K562 (cell line): ENCODE data around the gene FBXW8. TPM values are rescaled to one million over a fixed set of nuclear protein-coding genes. Genes with fewer than 3 reads are reported as not detected.

Source experiments
- ATAC-seq: fragments of 200-7000 bp; cut with Tn5 transposase; 3 replicates; pipeline ENCODE4 v1.9.1; 2020; ENCODE audit warnings: moderate library complexity
- BruUV-seq: library from RNA; stranded (reverse); fragments of 400-500 nt; replicated peaks from 2 replicates; lab custom pipeline; 2021; lab: Mats Ljungman, UMichigan
- CTCF ChIA-PET: fragments of 300-600 bp; formaldehyde crosslinking; extraction: SDS; loops from one replicate; lab custom pipeline; 2021; ENCODE audit warnings: low intra/inter-chr PET ratio; lab: Yijun Ruan, JAX
- POLR2A ChIA-PET: fragments of 300-600, 350-650 bp; sonication (Branson Sonifier 250); formaldehyde crosslinking; extraction: SDS; loops from one replicate; lab custom pipeline; 2021; ENCODE audit warnings: antibody characterized with exemption, inconsistent platforms; lab: Yijun Ruan, JAX
- DNase-seq, 4 experiments: peaks; one replicate each; pipeline versions ENCODE4 v3.0.0 to v3.0.0-alpha.2; 2011 to 2018; ENCODE audit warnings: low spot score in 3 of 4, mixed read lengths in 3 of 4; ENCODE audit errors: extremely low read depth in 1 of 4
- FAIRE-seq: peaks from 2 replicates; lab custom pipeline; 2011; peaks lifted over from hg19 to GRCh38; lab: Jason Lieb, UNC
- H2AFZ ChIP-seq: 2 replicates; pipeline ENCODE4 v1.6.0; 2011; ENCODE audit warnings: low read depth, low read length, control low read depth, inconsistent platforms
- H3K27ac ChIP-seq: fragments of 200-600 bp; 3 replicates; pipeline ENCODE4 v1.8.0; 2011; ENCODE audit warnings: low read depth, mild to moderate bottlenecking, control low read depth, inconsistent platforms, low read length, moderate library complexity, mixed read lengths; ENCODE audit errors: extremely low read depth
- H3K27me3 ChIP-seq, 2 experiments: fragments of 300-600 bp in 1 of 2; 2 replicates in 1 of 2; 3 replicates in 1 of 2; pipeline versions ENCODE4 v1.6.0 to v1.8.0; 2011; ENCODE audit warnings: inconsistent platforms in 2 of 2, low read length in 2 of 2, mild to moderate bottlenecking in 1 of 2, mixed read lengths in 1 of 2, moderate library complexity in 1 of 2; ENCODE audit not compliant: control insufficient read depth in 2 of 2, insufficient read depth in 2 of 2
- H3K36me3 ChIP-seq: fragments of 300-600 bp; 3 replicates; pipeline ENCODE4 v1.8.0; 2011; ENCODE audit warnings: mild to moderate bottlenecking, low read length, inconsistent platforms; ENCODE audit not compliant: control insufficient read depth, insufficient read depth
- H3K4me1 ChIP-seq, 2 experiments: fragments of 200-600 bp in 1 of 2; replicated peaks in 1 of 2; 2 replicates in 1 of 2; 3 replicates in 1 of 2; pipeline versions ENCODE4 v1.5.1 to v1.8.0; 2011; ENCODE audit warnings: inconsistent platforms in 2 of 2, low read length in 2 of 2, mild to moderate bottlenecking in 1 of 2, mixed read lengths in 1 of 2, moderate library complexity in 1 of 2; ENCODE audit not compliant: control insufficient read depth in 2 of 2, insufficient read depth in 2 of 2
- H3K4me2 ChIP-seq: 2 replicates; pipeline ENCODE4 v1.6.1; 2011; ENCODE audit warnings: low read length, control low read depth, inconsistent platforms, mixed read lengths; ENCODE audit not compliant: insufficient read depth
- H3K4me3 ChIP-seq: fragments of 200-600 bp; sonication (generic), shearing (Covaris generic); 2 replicates; pipeline ENCODE4 v1.5.1; 2016; ENCODE audit warnings: control low read depth, inconsistent platforms
- H3K79me2 ChIP-seq: fragments of 200-600 bp; 3 replicates; pipeline ENCODE4 v1.8.0; 2011; ENCODE audit warnings: low read length, inconsistent platforms; ENCODE audit not compliant: control insufficient read depth, insufficient read depth
- H3K9ac ChIP-seq, 2 experiments: 2 replicates each; pipeline versions ENCODE4 v1.6.0 to v1.6.1; 2011; ENCODE audit warnings: low read depth in 2 of 2, low read length in 2 of 2, control low read depth in 1 of 2, inconsistent platforms in 1 of 2, mild to moderate bottlenecking in 1 of 2, mixed read lengths in 1 of 2; ENCODE audit not compliant: insufficient read depth in 1 of 2
- H3K9me1 ChIP-seq: one replicate; pipeline ENCODE4 v1.6.0; 2011; ENCODE audit warnings: inconsistent platforms, mild to moderate bottlenecking, low read length, moderate library complexity; ENCODE audit not compliant: control insufficient read depth, insufficient read depth
- H3K9me3 ChIP-seq: replicated peaks from 2 replicates; pipeline ENCODE4 v1.5.1; 2011; ENCODE audit warnings: low read depth, low read length, inconsistent platforms; ENCODE audit not compliant: control insufficient read depth, insufficient read depth
- H4K20me1 ChIP-seq: replicated peaks from 2 replicates; pipeline ENCODE4 v1.6.1; 2011; ENCODE audit warnings: low read length, inconsistent platforms, mixed read lengths; ENCODE audit not compliant: control insufficient read depth, insufficient read depth
- ADNP ChIP-seq: fragments of 200-800 bp; sonication (Bioruptor generic); IDR thresholded peaks from 2 replicates; pipeline ENCODE4 v1.6.1; 2016; ENCODE audit warnings: missing genetic modification characterization, missing compliant biosample characterization
- BCL6 ChIP-seq: fragments of 250-450 bp; sonication (Bioruptor Pico); IDR thresholded peaks from 2 replicates; pipeline ENCODE4 v1.4.0; 2020
- BCOR ChIP-seq: fragments of 450-650 bp; IDR thresholded peaks from 2 replicates; pipeline ENCODE4 v1.6.1; 2016
- CBFB ChIP-seq: sonication (generic); formaldehyde crosslinking; IDR thresholded peaks from 2 replicates; pipeline ENCODE4 v1.4.0; 2020; ENCODE audit warnings: mild to moderate bottlenecking, missing genetic modification reagents
- GABPB1 ChIP-seq: sonication (generic); formaldehyde crosslinking; IDR thresholded peaks from 2 replicates; pipeline ENCODE4 v1.8.0; 2022; ENCODE audit warnings: mild to moderate bottlenecking, missing genetic modification reagents
- IRF2 ChIP-seq: sonication (generic); formaldehyde crosslinking; IDR thresholded peaks from 2 replicates; pipeline ENCODE4 v1.8.1; 2022; ENCODE audit warnings: mild to moderate bottlenecking, missing genetic modification reagents
- MTA2 ChIP-seq: fragments of 450-650 bp; IDR thresholded peaks from 2 replicates; pipeline ENCODE4 v1.6.1; 2016; ENCODE audit warnings: low read depth
- NR2C2 ChIP-seq, 2 experiments: fragments of 200-800 bp in 1 of 2; sonication (Bioruptor generic) in 1 of 2; sonication (generic) in 1 of 2; formaldehyde crosslinking in 1 of 2; IDR thresholded peaks; 2 replicates each; pipeline versions ENCODE4 v1.6.1 to v1.8.0; 2016 to 2022; ENCODE audit warnings: mild to moderate bottlenecking in 1 of 2, missing compliant biosample characterization in 1 of 2, missing genetic modification characterization in 1 of 2, missing genetic modification reagents in 1 of 2
- RAD21 ChIP-seq, 2 experiments: fragments of 250-450 bp in 1 of 2; fragments of 450-650 bp in 1 of 2; sonication (Bioruptor Pico) in 1 of 2; formaldehyde crosslinking in 1 of 2; IDR thresholded peaks in 1 of 2; conservative IDR thresholded peaks in 1 of 2; 2 replicates each; pipeline versions ENCODE4 v1.4.0 to v1.8.0; 2020 to 2022; ENCODE audit warnings: mild to moderate bottlenecking in 2 of 2, moderate library complexity in 1 of 2
- SP1 ChIP-seq: sonication (generic); formaldehyde crosslinking; IDR thresholded peaks from 2 replicates; pipeline ENCODE4 v1.8.1; 2022; ENCODE audit warnings: mild to moderate bottlenecking, missing genetic modification reagents
- TEAD2 ChIP-seq: fragments of 450-650 bp; IDR thresholded peaks from 2 replicates; pipeline ENCODE4 v1.6.1; 2016; ENCODE audit warnings: missing genetic modification characterization, control low read depth, missing compliant biosample characterization
- TRIM28 ChIP-seq: fragments of 450-650 bp; IDR thresholded peaks from 2 replicates; pipeline ENCODE4 v1.6.1; 2017
- ZFPM2 ChIP-seq: fragments of 250-450 bp; sonication (Bioruptor Pico); IDR thresholded peaks from 2 replicates; pipeline ENCODE4 v1.5.1; 2022; ENCODE audit warnings: mild to moderate bottlenecking
- ZNF354B ChIP-seq: fragments of 250-450 bp; sonication (Bioruptor Pico); IDR thresholded peaks from 2 replicates; pipeline ENCODE4 v1.4.0; 2020
- ZNF75A ChIP-seq: fragments of 450-650 bp; formaldehyde crosslinking; IDR thresholded peaks from 2 replicates; pipeline ENCODE4 v1.4.0; 2020; ENCODE audit warnings: mild to moderate bottlenecking
- ZNF766 ChIP-seq: fragments of 200-800 bp; sonication (Bioruptor generic); conservative IDR thresholded peaks from 2 replicates; pipeline ENCODE4 v1.6.1; 2016; ENCODE audit warnings: missing genetic modification characterization, missing compliant biosample characterization
- ZNF780A ChIP-seq: fragments of 250-450 bp; sonication (Bioruptor Pico); IDR thresholded peaks from 2 replicates; pipeline ENCODE4 v1.5.0; 2021; ENCODE audit warnings: mild to moderate bottlenecking
- WGBS: fragments of 100-300 bp; shearing (Covaris generic); methylation state at CpG from one replicate; pipeline ENCODE4 v1.1.6; 2016; ENCODE audit warnings: low coverage, mixed read lengths; ENCODE audit not compliant: insufficient coverage; ENCODE audit errors: missing lambda C conversion rate; 5-methylcytosine and 5-hydroxymethylcytosine counted together
- in situ Hi-C: fragments of 300-500 bp; cut with MboI; formaldehyde crosslinking; loops from 4 replicates; pipeline ENCODE4 v1.15.0; 2018; ENCODE audit warnings: inconsistent platforms, mixed read lengths
- intact Hi-C: fragments of 100-400 bp; cut with micrococcal nuclease; formaldehyde crosslinking; loops from 2 replicates; pipeline ENCODE4 v1.14.2; 2022
- polyA plus RNA-seq, 8 experiments: library from polyadenylated mRNA; depleted of rRNA in 4 of 8; stranded (reverse) in 5 of 8; unstranded in 3 of 8; fragments of >200 nt; fragmentation: Nextera tagmentation in 2 of 8; fragmentation: Illumina TruSeq in 1 of 8; extraction: Ambion mirVana in 2 of 8; extraction: Trizol in 1 of 8; gene quantifications; 2 replicates each; pipeline versions ENCODE4 v1.2.1 to v1.2.3, GENCODE V29; 2011 to 2014; ENCODE audit warnings: inconsistent platforms in 1 of 8, missing spikeins in 1 of 8
- total RNA-seq, 7 experiments: library from RNA; depleted of rRNA in 6 of 7; stranded (reverse); fragments of >200 nt in 6 of 7; fragmentation: Illumina TruSeq in 2 of 7; extraction: Trizol in 2 of 7; gene quantifications; 2 replicates each; pipeline versions ENCODE4 v1.2.1 to v1.2.3, GENCODE V29; 2011 to 2021; ENCODE audit warnings: low replicate concordance in 1 of 7
- TF ChIP-seq, protein P1 (sequence below): IDR thresholded peaks from 2 replicates; pipeline ENCODE4 v1.6.1; 2016; ENCODE audit warnings: missing genetic modification characterization, missing compliant biosample characterization
- TF ChIP-seq, protein P2 (sequence below): fragments of 450-650 bp; formaldehyde crosslinking; IDR thresholded peaks from 2 replicates; pipeline ENCODE4 v1.4.0; 2020; ENCODE audit warnings: mild to moderate bottlenecking, mixed read lengths

The FBXW8 gene
- total and polyA plus RNA-seq, 9 of the 15 experiments (the other 6 are each of a cell fraction or from before 2014, with no cell fraction given) = 0.58 to 8.3 (median 4.4) TPM

GRCh38 chr12:117069101-117069797 lies 158.5 kb downstream of the FBXW8 start:
- no TSS peak for BruUV-seq
- intact Hi-C loops (no loop called here), in situ Hi-C loops (no loop called here)
- FAIRE-seq (no peak), ATAC-seq (peak; percentile 36; the same call in 1 of the 3 replicates), DNase-seq (no peak)
- Histone ChIP-seq H3K9me1 (no peaks in the 10 kb centered on the region), H3K9me3 (no peaks in the 10 kb centered on the region), H3K4me3 (no peak overlapping the region), H3K36me3 (0 out of 3 replicates have a peak, but pooled peaks cover 5% of the 10 kb centered on the region), H3K79me2 (no peaks in the 10 kb centered on the region), H4K20me1 (no peaks in the 10 kb centered on the region), H3K4me2 (no peak overlapping the region), H3K4me1 (peaks cover 9 to 13% of the 10 kb centered on the region in 2 experiments; a peak in 3 of 5 replicates), H3K27me3 (no peaks in the 10 kb centered on the region), H3K27ac (no peak overlapping the region), H2AFZ (no peak overlapping the region), H3K9ac (no peak overlapping the region)
- ChIA-PET POLR2A (interaction anchor here (0.6 to 1.9 kb wide), 3 partner anchors 8 to 17 kb away, joined by 3 to 5 read pairs (median 4); no protein-coding TSS in a partner anchor), CTCF (no interaction called here)
- WGBS = 51% methylated on average over 16 of the region's 17 CpGs
- TF ChIP-seq ADNP (tag) = peak; percentile 57; the same call in 1 of the 2 replicates
- TF ChIP-seq NR2C2 (CRISPR knock-in tag; IDR thresholded peaks at IDR 0.05) = no peak
- TF ChIP-seq NR2C2 (tag; IDR thresholded peaks at IDR 0.05) = peak; percentile 16; the same call in 1 of the 2 replicates
- TF ChIP-seq BCOR = no peak
- TF ChIP-seq ZFPM2 = no peak
- TF ChIP-seq ZNF75A (CRISPR knock-in tag) = no peak
- TF ChIP-seq TRIM28 = no peak
- 0 out of 2 replicates have a peak, but pooled peaks have one; percentile 58 for TF ChIP-seq ZNF766 (CRISPR knock-in tag)
- TF ChIP-seq CBFB = no peak
- TF ChIP-seq GABPB1 (CRISPR knock-in tag) = no peak
- TF ChIP-seq, protein P1, sequence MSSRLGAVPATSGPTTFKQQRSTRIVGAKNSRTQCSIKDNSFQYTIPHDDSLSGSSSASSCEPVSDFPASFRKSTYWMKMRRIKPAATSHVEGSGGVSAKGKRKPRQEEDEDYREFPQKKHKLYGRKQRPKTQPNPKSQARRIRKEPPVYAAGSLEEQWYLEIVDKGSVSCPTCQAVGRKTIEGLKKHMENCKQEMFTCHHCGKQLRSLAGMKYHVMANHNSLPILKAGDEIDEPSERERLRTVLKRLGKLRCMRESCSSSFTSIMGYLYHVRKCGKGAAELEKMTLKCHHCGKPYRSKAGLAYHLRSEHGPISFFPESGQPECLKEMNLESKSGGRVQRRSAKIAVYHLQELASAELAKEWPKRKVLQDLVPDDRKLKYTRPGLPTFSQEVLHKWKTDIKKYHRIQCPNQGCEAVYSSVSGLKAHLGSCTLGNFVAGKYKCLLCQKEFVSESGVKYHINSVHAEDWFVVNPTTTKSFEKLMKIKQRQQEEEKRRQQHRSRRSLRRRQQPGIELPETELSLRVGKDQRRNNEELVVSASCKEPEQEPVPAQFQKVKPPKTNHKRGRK = 0 out of 2 replicates have a peak, but pooled peaks have one; percentile 2
- no peak for TF ChIP-seq TEAD2 (tag)
- TF ChIP-seq BCL6 = no peak
- TF ChIP-seq IRF2 (CRISPR knock-in tag) = no peak
- TF ChIP-seq ZNF354B (CRISPR knock-in tag) = no peak
- no peak for TF ChIP-seq ZNF780A (CRISPR knock-in tag)
- 0 out of 4 replicates have a peak, but pooled peaks of 1 of the 2 experiments have one; percentile 28 for TF ChIP-seq RAD21 (CRISPR knock-in tag; conservative IDR thresholded peaks at IDR 0.05 in 1 of 2, IDR thresholded peaks at IDR 0.05 in 1 of 2)
- TF ChIP-seq, protein P2, sequence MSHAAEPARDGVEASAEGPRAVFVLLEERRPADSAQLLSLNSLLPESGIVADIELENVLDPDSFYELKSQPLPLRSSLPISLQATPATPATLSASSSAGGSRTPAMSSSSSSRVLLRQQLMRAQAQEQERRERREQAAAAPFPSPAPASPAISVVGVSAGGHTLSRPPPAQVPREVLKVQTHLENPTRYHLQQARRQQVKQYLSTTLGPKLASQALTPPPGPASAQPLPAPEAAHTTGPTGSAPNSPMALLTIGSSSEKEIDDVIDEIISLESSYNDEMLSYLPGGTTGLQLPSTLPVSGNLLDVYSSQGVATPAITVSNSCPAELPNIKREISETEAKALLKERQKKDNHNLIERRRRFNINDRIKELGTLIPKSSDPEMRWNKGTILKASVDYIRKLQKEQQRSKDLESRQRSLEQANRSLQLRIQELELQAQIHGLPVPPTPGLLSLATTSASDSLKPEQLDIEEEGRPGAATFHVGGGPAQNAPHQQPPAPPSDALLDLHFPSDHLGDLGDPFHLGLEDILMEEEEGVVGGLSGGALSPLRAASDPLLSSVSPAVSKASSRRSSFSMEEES (CRISPR knock-in tag) = no peak
- TF ChIP-seq SP1 (CRISPR knock-in tag) = no peak
- TF ChIP-seq MTA2 = no peak
